HG02973 (cell line): ENCODE data around the gene CTXN3.

Experiments
- ATAC-seq: cut with Tn5 transposase; IDR thresholded peaks from one replicate; pipeline ENCODE4 v1.9.1; 2021; ENCODE audit warnings: moderate library complexity; ENCODE audit not compliant: unreplicated experiment

Gene CTXN3

GRCh38 chr5:127649018-127649439, at the start of gene CTXN3:
Gene CTXN3 (plus strand): TSS chr5:127649082. CDS start chr5:127657522, 8,440 bp downstream.
- ATAC-seq: no peak

GRCh38 chr5:127599320-127599719, 49.6 kb upstream of the CTXN3 start:
- ATAC-seq: no peak

- no peak for ATAC-seq
Measured at GRCh38 chr5:127599847-127600246, 49.0 kb upstream of the CTXN3 start.

- ATAC-seq: no peak
Measured at GRCh38 chr5:127601111-127601510, 47.8 kb upstream of the CTXN3 start.

- no peak for ATAC-seq
Measured at GRCh38 chr5:127601601-127602000, 47.3 kb upstream of the CTXN3 start.

- ATAC-seq: no peak
Measured at GRCh38 chr5:127602481-127602880, 46.4 kb upstream of the CTXN3 start.

- ATAC-seq: no peak
Measured at GRCh38 chr5:127602896-127603844, 45.7 kb upstream of the CTXN3 start.

GRCh38 chr5:127608077-127608660, 40.7 kb upstream of the CTXN3 start:
- ATAC-seq: no peak

GRCh38 chr5:127609011-127609410, 39.9 kb upstream of the CTXN3 start:
- ATAC-seq: no peak

- ATAC-seq: no peak
Measured at GRCh38 chr5:127609957-127610356, 38.9 kb upstream of the CTXN3 start.

GRCh38 chr5:127612441-127613141, 36.3 kb upstream of the CTXN3 start:
- ATAC-seq: no peak

- ATAC-seq: no peak
Measured at GRCh38 chr5:127615916-127616315, 33.0 kb upstream of the CTXN3 start.

GRCh38 chr5:127619908-127620479, 28.9 kb upstream of the CTXN3 start:
- no peak for ATAC-seq

- ATAC-seq: no peak
Measured at GRCh38 chr5:127621601-127622325, 27.1 kb upstream of the CTXN3 start.

GRCh38 chr5:127634007-127634406, 14.9 kb upstream of the CTXN3 start:
- no peak for ATAC-seq

GRCh38 chr5:127639828-127640227, 9.1 kb upstream of the CTXN3 start:
- no peak for ATAC-seq

GRCh38 chr5:127642949-127643348, 5.9 kb upstream of the CTXN3 start:
- ATAC-seq: no peak

- ATAC-seq: no peak
Measured at GRCh38 chr5:127643607-127644006, 5.3 kb upstream of the CTXN3 start.

- no peak for ATAC-seq
Measured at GRCh38 chr5:127645300-127645726, 3.6 kb upstream of the CTXN3 start.

GRCh38 chr5:127647361-127647958, 1.4 kb upstream of the CTXN3 start:
- ATAC-seq: no peak
